ENCODE data around the gene OTOP2.

- no peak for TF ChIP-seq POLR2A (IDR thresholded peaks at IDR 0.05; ENCODE audit: control extremely low read depth in 1 of 2, low read depth in 2 of 2, low read length in 2 of 2)
- TF ChIP-seq EZH2 (IDR thresholded peaks at IDR 0.05; ENCODE audit: low read depth, low read length, severe bottlenecking), result no peak
- TF ChIP-seq RNF2 (IDR thresholded peaks at IDR 0.05; ENCODE audit: borderline replicate concordance, low read depth, low read length, missing control alignments, poor library complexity, severe bottlenecking), result no peak
- no peak for TF ChIP-seq CTCF (IDR thresholded peaks at IDR 0.05; ENCODE audit: control extremely low read depth in 1 of 3, insufficient read depth in 1 of 3, low read depth in 1 of 3, low read length in 3 of 3)
- TF ChIP-seq SAP30 (IDR thresholded peaks at IDR 0.05; ENCODE audit: insufficient read depth, insufficient replicate concordance, low read length), result no peak
- TF ChIP-seq CTBP2 (IDR thresholded peaks at IDR 0.05; ENCODE audit: borderline replicate concordance, insufficient read depth, insufficient read length, low read length), result no peak
- TF ChIP-seq RFX5 (IDR thresholded peaks at IDR 0.05; ENCODE audit: borderline replicate concordance, low read depth, low read length), result no peak
- no peak for TF ChIP-seq SP1 (IDR thresholded peaks at IDR 0.05; ENCODE audit: low read depth, low read length)
- TF ChIP-seq RAD21 (IDR thresholded peaks at IDR 0.05 in 1 of 2, conservative IDR thresholded peaks at IDR 0.05 in 1 of 2; ENCODE audit: low read depth in 2 of 2, low read length in 2 of 2), result no peak
- no peak for TF ChIP-seq TAF1 (IDR thresholded peaks at IDR 0.05; ENCODE audit: low read depth, low read length)
These were observed 48.7 kb upstream of the OTOP2 start for GRCh38 chr17:74875155-74875976.
